ENCODE results near the gene CD19.

CD19 gene

DNA sequence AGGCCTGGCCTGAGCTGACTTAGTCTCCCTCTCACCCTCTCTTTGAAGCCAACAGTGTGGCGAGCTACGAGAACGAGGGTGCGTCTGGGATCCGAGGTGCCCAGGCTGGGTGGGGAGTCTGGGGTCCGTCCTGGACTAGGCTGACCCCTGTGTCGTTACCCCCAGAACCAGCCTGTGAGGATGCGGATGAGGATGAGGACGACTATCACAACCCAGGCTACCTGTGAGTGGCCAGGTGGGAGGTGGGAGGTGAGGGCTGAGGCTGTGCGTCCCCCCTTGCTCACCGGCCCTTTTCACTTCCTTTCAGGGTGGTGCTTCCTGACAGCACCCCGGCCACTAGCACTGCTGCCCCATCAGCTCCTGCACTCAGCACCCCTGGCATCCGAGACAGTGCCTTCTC is 54.7 kb downstream of the CD19 start:
- TF ChIP-seq POLR2AphosphoS5 (IDR thresholded peaks at IDR 0.05; ENCODE audit: low read depth, low read length) (no peak), FOXP2 (optimal IDR thresholded peaks at IDR 0.05; ENCODE audit: borderline replicate concordance, extremely low read depth, extremely low read length, insufficient read depth) (no peak), TAF1 (IDR thresholded peaks at IDR 0.05; ENCODE audit: borderline replicate concordance, insufficient read depth, low read length) (no peak), SIN3A (IDR thresholded peaks at IDR 0.05; ENCODE audit: borderline replicate concordance, insufficient read depth, low read length) (no peak)
- TF ChIP-seq, protein P1, sequence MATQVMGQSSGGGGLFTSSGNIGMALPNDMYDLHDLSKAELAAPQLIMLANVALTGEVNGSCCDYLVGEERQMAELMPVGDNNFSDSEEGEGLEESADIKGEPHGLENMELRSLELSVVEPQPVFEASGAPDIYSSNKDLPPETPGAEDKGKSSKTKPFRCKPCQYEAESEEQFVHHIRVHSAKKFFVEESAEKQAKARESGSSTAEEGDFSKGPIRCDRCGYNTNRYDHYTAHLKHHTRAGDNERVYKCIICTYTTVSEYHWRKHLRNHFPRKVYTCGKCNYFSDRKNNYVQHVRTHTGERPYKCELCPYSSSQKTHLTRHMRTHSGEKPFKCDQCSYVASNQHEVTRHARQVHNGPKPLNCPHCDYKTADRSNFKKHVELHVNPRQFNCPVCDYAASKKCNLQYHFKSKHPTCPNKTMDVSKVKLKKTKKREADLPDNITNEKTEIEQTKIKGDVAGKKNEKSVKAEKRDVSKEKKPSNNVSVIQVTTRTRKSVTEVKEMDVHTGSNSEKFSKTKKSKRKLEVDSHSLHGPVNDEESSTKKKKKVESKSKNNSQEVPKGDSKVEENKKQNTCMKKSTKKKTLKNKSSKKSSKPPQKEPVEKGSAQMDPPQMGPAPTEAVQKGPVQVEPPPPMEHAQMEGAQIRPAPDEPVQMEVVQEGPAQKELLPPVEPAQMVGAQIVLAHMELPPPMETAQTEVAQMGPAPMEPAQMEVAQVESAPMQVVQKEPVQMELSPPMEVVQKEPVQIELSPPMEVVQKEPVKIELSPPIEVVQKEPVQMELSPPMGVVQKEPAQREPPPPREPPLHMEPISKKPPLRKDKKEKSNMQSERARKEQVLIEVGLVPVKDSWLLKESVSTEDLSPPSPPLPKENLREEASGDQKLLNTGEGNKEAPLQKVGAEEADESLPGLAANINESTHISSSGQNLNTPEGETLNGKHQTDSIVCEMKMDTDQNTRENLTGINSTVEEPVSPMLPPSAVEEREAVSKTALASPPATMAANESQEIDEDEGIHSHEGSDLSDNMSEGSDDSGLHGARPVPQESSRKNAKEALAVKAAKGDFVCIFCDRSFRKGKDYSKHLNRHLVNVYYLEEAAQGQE (IDR thresholded peaks at IDR 0.05; ENCODE audit: insufficient read depth in 1 of 2, low read depth in 2 of 2, low read length in 2 of 2), result no peak

DNA sequence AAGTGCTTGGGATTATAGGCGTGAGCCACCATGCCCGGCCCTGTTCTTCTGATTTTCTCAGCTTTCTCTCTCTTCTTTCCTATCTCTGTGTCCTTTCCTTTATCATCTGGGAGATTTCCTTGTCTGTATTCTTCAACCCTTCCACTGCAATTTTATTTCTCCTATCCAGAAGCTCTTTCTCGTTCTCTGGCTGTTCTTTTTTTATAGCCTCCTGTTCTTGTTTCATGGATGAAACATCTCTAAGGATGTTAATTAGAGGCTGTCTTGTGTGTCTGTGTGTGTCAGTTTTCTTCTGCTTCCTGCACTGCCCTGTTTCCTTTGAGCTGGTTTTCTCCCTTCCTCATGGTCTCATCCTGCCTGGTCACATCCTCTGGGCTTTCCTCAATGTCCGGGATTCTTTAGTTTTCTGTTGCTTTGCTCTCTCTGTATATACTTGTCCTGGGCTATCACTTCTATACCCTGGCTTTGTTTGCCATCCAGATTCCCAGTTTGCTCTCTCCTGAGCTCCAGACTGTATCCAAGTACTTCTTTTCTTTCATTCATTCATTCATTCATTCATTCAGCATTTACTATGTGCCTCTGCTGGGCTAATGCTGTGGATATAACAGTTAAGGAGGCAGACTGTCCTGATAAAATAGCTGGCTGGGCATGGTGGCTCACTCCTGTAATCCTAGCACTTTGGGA is 55.5 kb downstream of the CD19 start:
- TF ChIP-seq TAF1 (IDR thresholded peaks at IDR 0.05; ENCODE audit: borderline replicate concordance, insufficient read depth, low read length) (no peak), FOXP2 (optimal IDR thresholded peaks at IDR 0.05; ENCODE audit: borderline replicate concordance, extremely low read depth, extremely low read length, insufficient read depth) (no peak), POLR2AphosphoS5 (IDR thresholded peaks at IDR 0.05; ENCODE audit: low read depth, low read length) (no peak), SIN3A (IDR thresholded peaks at IDR 0.05; ENCODE audit: borderline replicate concordance, insufficient read depth, low read length) (no peak)
- TF ChIP-seq, protein P1 (IDR thresholded peaks at IDR 0.05; ENCODE audit: insufficient read depth in 1 of 2, low read depth in 2 of 2, low read length in 2 of 2), result no peak
